HuH-7 (cell line): ENCODE data around the gene NTRK2.

Experiments used
- DNase-seq: peaks from one replicate; pipeline ENCODE4 v3.0.0; 2011; ENCODE audit warnings: low spot score

NTRK2 gene

GRCh38 chr9:84819491-84819991, 150.0 kb downstream of the NTRK2 start:
- DNase-seq = no peak

DNA sequence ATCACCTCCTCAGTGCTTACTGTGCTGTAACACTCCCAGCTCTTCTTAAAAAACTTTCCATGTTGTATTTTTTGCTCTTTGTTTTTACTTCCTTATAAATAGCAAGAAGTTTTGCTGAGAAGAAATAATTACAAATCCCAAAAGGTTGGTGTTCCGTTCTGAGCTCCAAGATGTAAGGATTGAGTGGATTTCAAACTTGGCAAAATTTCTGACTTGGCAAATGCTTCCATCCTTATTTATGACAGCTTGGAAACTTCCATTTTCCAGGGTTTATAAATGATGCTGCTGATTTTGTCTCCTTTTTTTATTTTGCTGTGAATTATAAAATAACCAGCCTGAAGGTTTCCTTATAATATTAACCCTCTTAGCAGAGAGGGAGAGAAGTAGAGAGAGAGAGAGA, 151.9 kb downstream of the NTRK2 start:
- no peak for DNase-seq

DNA sequence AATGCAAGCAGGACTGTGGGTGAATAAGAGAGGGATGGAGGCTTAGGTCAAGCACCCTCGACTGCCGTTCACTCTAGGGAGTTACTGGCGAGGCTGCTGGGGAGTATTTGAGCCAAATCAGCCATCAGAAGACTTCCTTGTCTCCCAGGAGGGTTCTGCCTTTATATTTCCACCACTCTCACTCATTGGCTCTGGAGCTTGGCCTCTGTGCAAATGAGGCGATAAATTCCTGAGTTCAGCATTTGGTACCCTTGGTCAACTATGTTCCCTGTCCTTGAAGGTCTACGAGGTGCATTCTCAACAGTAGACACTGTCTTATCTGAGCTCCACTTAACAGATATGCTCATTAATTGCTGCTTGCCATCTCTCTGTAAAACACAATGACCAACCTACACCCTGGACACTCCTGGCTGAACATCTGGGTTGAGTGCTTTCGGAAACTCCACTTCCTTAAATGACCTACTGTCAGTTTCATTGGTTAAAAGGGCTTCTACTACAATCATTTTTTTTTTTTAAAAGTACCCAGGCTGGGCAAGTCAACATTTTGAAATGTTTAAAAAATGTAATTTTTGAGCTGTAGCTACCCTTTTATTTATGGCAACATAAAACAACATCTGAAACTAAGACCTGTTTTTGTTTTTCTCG, 153.2 kb downstream of the NTRK2 start:
- no peak for DNase-seq

DNA sequence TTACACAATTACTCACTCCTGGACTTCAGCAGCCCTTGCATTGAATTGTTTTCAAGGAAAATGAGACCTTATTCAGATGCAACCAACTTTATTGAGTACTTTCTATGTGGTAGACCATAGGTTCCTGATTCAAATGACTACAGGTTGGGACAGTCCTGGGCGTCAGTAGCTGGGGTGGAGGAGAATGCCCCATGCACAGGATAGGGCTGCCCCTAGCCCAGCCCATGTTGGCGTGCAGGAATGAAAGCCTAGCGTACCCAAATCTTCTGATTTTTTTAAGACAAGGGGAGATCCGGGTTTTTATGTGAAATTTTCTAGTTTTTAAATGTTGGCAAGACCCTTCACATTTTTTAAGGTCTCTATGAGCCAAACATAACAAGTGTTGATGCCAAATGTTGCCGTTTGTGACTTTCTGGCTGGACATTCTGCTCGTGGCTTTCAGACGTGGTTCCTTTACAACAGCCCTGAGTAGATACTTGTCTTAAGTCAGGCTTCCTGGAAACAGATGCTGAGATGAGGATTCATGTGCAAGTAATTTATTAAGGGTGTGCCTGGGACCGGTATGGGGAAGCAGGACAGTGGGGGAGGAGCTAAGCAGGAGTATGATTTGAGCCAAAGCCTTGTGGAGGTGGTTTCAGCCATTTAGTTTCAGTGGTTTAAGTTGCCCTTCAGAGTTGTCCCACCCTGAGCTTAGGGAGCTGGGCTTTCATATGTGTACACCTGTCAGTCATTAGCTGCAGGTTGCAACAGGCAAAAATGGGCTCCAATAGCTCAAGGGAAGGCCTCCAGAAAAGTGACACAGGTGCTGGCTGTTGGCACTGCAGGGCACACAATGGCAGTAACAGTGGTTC, 154.1 kb downstream of the NTRK2 start:
- DNase-seq = no peak

GRCh38 chr9:84827216-84827765, 157.8 kb downstream of the NTRK2 start:
- no peak for DNase-seq

GRCh38 chr9:84828046-84828445, 158.5 kb downstream of the NTRK2 start:
- no peak for DNase-seq

GRCh38 chr9:84829471-84829870, 159.9 kb downstream of the NTRK2 start:
- DNase-seq = no peak

- no peak for DNase-seq
Measured at GRCh38 chr9:84829997-84830696, 160.6 kb downstream of the NTRK2 start.

GRCh38 chr9:84831377-84831776, 161.8 kb downstream of the NTRK2 start:
- no peak for DNase-seq

- DNase-seq = no peak
Measured at GRCh38 chr9:84832453-84832852, 162.9 kb downstream of the NTRK2 start.

DNA sequence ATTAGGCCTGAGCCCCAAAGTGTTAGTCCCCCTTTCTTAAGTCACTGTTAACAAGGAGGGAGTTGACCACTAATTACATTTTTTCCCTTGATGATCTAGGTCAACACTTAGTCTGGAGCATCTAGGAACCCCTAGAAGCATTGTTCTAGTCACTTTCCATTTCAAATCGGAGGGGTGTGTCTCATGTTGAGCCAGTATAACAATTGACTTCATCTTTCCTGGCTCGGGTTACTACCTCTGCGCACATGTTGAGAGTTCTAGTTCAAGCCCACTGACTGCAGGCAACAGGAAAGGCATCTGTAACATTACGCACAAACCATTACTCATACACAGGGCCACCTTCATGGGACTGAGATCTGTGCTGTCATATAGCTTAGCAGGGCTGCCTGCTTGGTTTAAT, 164.9 kb downstream of the NTRK2 start:
- DNase-seq = no peak

DNA sequence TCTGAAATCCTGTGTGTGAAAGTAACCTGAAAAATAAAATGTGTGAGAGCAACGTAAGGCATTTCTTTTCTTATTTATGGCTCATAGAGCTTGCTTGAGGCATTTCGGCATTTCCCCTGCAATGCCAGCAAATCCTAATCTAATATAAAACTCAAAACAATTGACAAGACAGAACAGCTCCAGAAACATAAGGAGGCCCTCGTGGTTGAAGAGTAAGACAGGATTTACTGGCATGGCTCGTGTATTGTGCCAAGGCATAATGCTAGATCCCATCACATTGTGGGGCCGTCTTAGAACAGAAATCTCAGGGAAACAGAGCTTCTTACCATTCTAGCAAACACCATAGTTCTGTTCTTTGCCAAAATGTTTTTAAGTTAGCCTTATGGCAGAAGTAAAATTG, 166.2 kb downstream of the NTRK2 start:
- no peak for DNase-seq

GRCh38 chr9:84838879-84839278, 169.3 kb downstream of the NTRK2 start:
- no peak for DNase-seq

DNA sequence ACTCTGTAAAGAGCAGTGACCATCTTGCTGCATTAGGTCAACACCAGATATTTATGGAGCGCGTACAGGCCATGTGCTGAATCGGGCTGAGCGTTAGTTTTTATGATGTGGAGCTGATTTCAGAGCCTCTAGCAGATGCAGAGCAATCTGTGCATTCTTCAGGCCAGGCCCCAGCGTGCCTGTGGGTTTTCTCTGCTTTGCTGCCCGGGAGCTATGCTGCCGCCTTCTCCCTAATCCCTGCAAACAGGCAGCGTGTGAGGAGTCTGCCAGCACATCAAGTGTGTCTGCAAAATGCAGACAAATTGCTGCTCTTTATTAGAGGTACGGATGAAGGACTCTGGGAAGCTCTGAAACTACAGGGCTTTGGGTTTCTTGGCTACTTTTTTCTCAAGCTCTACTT, 170.0 kb downstream of the NTRK2 start:
- no peak for DNase-seq

DNA sequence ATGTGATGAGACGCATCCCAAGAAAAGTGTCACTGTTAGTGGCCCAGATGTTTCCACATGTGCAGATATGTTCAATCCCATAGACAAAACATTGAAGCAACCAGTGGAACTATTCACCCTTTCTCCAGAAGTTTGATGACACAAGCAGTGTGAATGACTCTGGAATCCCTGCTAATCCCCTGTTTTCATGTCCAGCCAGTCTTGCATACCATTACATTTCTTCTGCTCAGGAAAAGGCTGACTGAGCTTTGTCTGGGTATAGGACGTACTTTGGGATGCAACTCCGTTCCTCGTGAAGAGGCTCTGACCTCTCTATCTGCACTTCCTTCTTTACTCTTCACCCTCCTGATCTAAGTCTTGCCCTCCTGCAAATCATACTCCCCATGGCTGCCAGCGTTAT, 172.4 kb downstream of the NTRK2 start:
- no peak for DNase-seq

- no peak for DNase-seq
Measured at GRCh38 chr9:84843175-84843824, 173.8 kb downstream of the NTRK2 start.

DNA sequence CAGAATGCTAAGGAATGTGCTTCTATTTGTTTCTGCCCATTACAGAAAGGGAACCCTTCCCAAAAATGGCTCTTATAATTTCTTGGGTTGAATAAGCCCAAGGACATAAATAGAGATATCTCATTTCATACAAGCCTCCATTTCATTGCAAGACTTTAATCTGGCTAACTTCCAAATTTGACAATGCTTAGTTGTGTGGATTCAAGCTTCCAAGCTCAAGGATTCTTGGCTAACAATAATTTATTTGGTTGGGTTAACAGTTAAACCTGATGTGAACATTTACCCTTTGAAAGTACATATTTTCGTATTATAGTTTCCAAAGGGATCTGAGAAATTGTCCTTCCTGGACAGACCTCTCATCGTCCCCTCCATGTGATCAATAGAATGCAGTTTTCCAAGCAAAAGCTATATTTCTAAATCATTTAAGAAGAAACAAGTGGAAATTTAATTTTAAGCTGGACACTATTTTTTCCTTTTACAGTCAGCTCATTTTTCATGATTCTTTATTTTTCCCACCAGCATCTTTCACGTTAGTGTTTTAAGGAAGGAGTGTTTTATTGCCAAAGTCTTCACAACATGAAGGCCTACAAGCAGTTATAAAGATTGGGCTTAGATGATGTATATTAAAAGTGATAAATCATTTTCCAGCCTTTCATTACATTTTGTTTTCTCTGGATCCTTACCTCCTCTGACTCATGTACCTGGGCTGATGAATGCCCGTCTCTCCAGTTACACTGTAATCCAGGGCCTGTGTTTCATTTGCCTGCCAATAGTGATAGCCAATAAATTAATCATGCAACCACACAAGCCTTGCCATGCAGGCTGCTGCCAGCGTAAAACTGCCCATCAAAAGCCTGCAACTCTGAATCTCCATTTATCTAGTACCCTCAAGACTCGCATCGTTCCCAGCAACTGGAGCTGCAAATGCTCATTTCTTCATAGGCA, 176.7 kb downstream of the NTRK2 start:
- DNase-seq = no peak

- DNase-seq = no peak
Measured at GRCh38 chr9:84846906-84847305, 177.4 kb downstream of the NTRK2 start.

DNA sequence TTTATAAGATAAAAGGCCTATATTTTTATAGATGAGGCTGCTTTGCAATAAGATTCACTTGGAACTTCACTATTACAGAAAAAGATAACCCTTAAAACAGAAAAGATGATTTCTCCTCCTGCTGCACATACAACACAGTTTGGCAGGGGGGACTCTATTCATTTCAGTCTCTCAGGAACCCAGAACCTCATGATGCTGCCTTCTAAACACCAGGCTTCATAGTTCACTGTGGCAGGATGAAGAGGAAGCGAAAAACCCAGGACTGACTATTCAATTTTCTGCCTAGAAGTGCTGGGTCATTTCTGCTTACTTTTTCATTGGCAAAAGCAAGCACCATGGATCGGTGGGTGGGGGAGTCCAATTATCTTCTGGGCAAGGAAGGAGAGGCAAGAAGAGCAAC, 179.5 kb downstream of the NTRK2 start:
- no peak for DNase-seq

GRCh38 chr9:84850830-84851392, 181.4 kb downstream of the NTRK2 start:
- no peak for DNase-seq
